Subcutaneous adipose tissue (tissue), 4 donors: ENCODE results near the gene GMCL2. TPM values are rescaled to one million over a fixed set of nuclear protein-coding genes. Genes with fewer than 3 reads are reported as not detected.

Source experiments
- CTCF ChIP-seq: fragments of 450-650 bp; IDR thresholded peaks from one replicate; pipeline ENCODE4 v1.5.1; 2016; ENCODE audit warnings: low read depth, mild to moderate bottlenecking, control low read depth, antibody characterized with exemption, moderate library complexity
- total RNA-seq, 4 donors: library from RNA; depleted of rRNA; stranded (reverse); fragments of >200 nt; gene quantifications; one replicate each; pipeline ENCODE4 v1.1.0, GENCODE V29; 2016

Gene GMCL2
- total RNA-seq, 4 donors from 2014 or later = not detected

- TF ChIP-seq CTCF = no peak
Measured at GRCh38 chr5:178232124-178232919, 45.2 kb upstream of the GMCL2 start, which contains the start of gene PHYKPL. PHYKPL (minus strand) TSS chr5:178232802; CDS start chr5:178232550, 252 bp downstream.

GRCh38 chr5:178231539-178232123 lies 44.5 kb upstream of the GMCL2 start:
- TF ChIP-seq CTCF = no peak

GRCh38 chr5:178230879-178231538 lies 43.8 kb upstream of the GMCL2 start:
- no peak for TF ChIP-seq CTCF

GRCh38 chr5:178229861-178230260 lies 42.7 kb upstream of the GMCL2 start:
- no peak for TF ChIP-seq CTCF

GRCh38 chr5:178228609-178229008 lies 41.4 kb upstream of the GMCL2 start:
- TF ChIP-seq CTCF = no peak

GRCh38 chr5:178227929-178228328 lies 40.8 kb upstream of the GMCL2 start:
- no peak for TF ChIP-seq CTCF

- no peak for TF ChIP-seq CTCF
Measured at GRCh38 chr5:178227138-178227659, 40.0 kb upstream of the GMCL2 start.
